IPS-18c (cell line): ENCODE measurements around the gene TANC1.
"Not testable (repeated sequence)": the region's sequence is repeated elsewhere in the genome, so short reads cannot be mapped to it uniquely, and the experiment has no call there.

ENCODE experiments used
- H3K4me3 ChIP-seq: 2 replicates; pipeline ENCODE4 v1.7.0; 2013; ENCODE audit warnings: low read depth, mild to moderate bottlenecking, low read length, moderate library complexity; ENCODE audit not compliant: insufficient read depth
- H3K9me3 ChIP-seq: one replicate; pipeline ENCODE4 v1.6.1; 2013; ENCODE audit warnings: mild to moderate bottlenecking, low read length, moderate library complexity; ENCODE audit not compliant: control insufficient read depth, insufficient read depth

The TANC1 gene

DNA sequence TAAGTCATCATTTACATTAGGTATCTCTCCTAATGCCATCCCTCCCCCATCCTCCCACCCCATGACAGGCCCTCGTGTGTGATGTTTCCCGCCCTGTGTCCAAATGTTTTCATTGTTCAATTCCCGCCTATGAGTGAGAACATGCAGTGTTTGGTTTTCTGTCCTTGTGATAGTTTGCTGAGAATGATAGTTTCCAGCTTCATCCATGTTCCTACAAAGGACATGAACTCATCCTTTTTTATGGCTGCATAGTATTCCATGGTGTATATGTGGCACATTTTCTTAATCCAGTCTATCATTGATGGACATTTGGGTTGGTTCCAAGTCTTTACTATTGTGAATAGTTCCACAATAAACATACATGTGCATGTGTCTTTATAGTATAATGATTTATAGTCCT lies 68.0 kb downstream of the TANC1 start:
- H3K4me3 ChIP-seq, H3K9me3 ChIP-seq: not testable (repeated sequence)

DNA sequence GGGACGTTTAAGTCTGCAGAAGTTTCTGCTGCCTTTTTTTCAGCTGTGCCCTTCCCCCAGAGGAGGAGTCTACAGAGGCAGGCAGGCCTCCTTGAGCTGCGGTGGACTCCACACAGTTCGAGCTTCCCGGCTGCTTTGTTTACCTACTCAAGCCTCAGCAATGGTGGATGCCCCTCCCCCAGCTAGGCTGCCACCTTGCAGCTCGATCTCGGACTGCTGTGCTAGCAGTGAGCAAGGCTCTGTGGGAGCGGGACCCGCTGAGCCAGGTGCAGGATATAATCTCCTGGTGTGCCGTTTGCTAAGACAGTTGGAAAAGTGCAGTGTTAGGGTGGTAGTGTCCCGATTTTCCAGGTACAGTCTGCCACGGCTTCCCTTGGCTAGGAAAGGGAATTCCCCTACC lies 72.9 kb downstream of the TANC1 start:
- not testable (repeated sequence) for H3K4me3 ChIP-seq
- H3K9me3 ChIP-seq = peaks cover 17% of the 10 kb centered on the region

DNA sequence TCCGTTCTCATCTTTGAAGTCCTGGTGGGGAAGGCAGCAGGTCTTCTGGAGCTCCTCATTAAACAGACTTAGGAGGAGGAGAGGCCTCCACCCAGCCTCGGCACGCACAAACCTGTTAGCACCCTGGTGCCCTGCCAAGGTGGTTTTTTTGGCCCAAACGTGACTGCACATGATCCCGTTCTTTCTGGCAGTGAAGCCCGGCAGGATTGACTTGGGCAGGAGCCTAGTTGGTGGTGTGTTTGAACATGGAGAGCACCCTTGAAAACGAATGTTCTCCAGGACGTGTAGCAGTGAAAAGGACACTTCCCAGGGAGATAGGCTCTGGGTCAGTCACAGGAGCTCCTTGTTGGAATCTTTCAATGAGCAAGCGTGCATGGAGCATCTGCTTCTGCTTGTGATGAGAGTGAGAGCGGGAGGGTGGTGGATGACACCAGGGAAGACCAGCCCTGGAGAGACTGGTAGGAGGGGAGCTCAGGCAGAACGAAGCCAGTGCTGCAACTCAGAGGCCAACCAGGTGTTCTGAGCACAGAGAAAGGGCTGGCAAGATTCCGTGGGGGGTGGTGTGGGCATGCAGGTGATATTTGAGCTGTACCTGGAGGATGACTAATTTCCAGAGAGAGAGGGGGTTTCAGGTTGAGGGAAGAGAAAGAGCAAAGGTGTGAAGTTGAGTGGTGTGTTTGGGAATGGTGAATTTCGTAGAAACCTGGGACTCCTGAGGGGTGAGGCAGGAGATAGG lies 73.8 kb downstream of the TANC1 start:
- Histone ChIP-seq H3K4me3 (no peak overlapping the region), H3K9me3 (peaks cover 17% of the 10 kb centered on the region)

DNA sequence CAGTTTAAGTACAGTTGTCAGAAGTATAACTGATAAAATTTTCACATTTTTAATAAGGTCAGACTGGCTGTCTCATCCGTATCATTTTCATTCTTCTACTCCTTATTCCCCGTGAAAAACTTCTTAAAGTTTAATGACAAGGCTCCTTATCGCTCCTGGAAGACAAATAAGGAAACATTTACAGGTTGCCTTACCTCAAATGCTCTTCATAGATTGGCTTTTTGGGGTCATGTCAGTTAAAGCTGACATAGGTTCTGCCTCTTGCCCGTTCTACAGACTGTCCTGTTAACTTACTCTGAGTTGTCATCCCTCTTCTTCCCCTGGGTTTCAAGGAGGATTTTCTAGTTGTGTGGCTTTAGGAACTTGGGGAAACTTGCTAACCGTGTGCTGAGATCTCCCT lies 75.3 kb downstream of the TANC1 start:
- Histone ChIP-seq H3K9me3 (peaks cover 15% of the 10 kb centered on the region), H3K4me3 (no peak overlapping the region)

DNA sequence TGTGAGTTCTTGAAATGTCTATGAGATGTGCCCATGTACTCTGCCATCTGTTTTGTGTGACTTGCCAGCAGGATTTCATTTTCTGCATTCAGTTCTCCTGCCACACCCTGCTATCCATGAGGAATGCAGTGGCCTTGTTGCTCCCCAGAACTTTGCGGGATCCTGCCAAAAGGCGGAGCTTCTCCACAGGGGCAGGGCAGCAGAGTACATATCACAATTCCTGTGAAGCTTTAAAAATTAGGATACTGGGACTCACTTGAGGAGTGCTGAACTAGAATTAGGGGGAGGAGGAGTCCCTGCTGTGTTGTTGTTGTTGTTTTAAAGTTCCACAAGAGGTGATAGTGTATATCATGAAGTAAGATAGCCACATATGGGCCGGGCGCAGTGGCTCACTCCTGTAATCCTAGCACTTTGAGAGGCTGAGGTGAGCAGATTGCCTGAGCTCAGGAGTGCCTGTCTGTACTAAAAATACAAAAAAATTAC lies 76.4 kb downstream of the TANC1 start:
- no peak overlapping the region for H3K4me3 ChIP-seq
- H3K9me3 ChIP-seq = peaks cover 15% of the 10 kb centered on the region

DNA sequence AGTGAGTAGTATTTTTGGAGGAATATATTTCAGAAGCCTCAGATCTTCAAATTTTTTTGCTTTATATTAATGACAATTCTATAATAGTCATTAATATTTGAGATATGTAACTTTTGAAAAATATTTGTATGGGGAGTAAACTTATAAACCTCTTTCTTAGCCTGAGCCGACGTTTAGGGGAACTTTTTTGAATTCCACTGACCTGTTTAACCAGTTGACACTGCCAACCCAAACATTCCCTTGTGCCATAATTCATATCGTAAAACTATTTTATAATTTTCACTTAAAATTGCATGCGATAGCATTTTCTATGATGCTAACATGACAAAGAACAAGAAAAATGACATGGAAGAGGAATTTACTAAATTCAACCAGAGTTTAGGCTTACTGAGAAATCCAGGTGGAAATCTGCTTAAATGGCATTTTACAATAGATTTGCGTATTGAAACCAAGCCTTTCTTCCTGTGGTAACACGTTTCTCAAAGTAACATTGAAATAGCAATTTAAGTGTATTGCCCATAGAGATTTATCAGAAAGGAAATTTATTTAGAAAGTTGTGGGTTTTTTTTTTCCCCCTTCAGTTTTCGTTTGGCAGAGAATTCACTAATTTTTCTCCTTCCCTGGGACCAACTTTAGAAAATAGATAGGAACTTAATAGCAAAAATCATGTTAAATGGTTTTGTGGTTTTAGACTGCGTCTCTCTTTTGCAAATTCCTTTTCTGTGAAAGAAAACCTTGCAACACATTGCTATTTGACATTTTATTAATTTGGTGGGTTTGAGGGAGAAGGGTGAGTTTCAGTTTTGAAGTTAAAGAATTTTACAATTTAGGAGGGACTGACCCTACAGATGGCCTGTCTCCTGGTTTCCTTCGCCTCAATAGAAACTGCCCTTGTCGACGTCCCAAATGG lies 77.4 kb downstream of the TANC1 start:
- no peak overlapping the region for H3K4me3 ChIP-seq
- H3K9me3 ChIP-seq = peaks cover 15% of the 10 kb centered on the region

DNA sequence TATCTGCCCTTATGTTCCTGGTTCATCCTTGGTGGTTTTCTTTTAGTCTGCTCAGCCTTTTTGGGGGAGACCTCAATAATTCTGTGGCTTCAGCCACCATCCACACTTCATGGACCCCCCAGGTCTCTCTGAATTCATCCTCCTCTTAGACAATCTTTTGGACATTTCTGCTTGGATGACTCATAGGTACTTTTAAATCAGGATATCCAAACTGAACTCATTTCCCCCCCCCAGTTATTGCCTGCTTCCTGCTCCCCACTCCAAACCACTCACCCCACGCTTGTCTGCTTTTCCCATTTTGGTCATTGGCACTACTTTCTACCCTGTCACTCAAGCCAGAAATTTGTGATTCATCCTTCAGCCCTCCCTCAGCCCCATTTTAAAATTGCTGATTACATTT lies 78.5 kb downstream of the TANC1 start:
- Histone ChIP-seq H3K4me3 (no peak overlapping the region), H3K9me3 (peaks cover 6% of the 10 kb centered on the region)

DNA sequence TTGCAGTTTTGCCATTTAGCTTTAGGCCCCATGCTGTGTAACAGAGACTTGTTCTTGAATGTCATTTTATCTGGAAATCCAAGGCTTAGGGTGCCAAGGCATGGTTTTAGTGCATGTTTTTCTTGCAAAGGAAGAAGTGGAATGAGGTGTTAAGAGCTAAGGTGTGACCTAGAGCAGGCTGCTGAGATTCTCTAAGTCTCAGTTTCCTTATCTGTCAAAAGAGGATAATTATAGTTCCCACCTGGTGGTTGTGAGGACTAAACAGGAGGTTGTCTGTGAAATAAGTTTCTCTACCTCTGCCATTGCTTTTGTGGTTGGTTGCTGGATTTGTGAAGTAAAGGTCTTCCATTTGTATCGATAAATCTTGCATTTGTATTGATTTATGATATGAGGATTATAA lies 82.0 kb downstream of the TANC1 start:
- H3K9me3 ChIP-seq = no peaks in the 10 kb centered on the region
- no peak overlapping the region for H3K4me3 ChIP-seq

DNA sequence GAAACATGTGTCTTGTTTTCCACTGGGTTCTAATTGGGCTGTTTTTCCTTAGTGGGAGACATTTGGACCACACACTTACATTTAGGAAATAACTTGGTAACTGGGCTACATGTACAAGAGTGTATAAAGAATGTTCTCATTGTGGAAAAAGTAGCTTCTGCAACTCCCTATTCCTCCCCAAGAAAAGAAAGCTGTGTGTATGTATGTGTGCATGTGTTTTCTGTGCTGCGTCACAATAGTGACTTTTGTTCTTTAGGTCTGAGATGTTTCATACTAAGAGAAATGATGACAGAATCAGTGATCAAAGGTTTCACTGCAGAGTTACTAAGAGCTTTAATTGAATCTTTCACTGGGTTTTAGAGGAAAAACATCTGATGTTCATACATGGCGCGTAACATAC lies 82.7 kb downstream of the TANC1 start:
- no peaks in the 10 kb centered on the region for H3K9me3 ChIP-seq
- H3K4me3 ChIP-seq = no peak overlapping the region

DNA sequence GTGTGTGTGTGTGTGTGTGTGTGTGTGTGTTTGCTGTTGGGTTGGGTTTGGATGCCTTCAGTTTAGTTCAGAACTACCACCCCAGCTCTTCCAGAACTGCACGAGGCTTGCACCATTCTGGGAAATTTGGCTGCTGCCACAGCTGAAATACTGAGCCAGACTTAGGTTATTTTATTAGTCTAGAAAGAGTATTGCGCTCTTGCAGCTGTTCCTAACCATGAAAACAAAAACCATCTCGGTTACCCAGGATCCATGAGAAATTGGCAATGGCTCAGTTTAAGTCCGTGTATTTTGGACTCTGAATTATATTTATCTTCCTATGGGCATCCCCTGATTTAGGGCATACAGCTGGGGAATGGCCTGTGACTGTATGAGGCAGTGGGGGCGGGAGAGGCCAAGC lies 83.2 kb downstream of the TANC1 start:
- H3K4me3 ChIP-seq = no peak overlapping the region
- no peaks in the 10 kb centered on the region for H3K9me3 ChIP-seq

DNA sequence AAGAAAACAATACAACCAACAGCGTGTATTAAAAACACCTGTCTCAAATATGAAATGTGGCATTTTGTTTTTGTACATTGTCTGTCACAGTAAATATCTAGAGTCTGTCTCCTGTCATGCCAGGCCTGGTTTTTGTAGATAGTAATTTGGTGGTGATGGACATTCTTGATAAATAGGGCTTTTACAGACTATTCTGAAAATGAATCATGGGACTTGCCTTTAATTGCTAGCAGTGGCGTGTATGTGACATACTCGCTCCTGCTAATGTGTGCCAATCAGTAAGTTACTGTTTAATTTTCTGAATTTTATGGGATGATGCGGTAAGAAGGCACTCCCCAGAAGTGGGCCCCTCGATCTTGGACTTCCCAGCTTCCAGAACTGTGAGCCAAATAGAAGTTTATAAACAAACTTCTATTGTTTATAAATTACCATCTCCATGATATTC lies 83.7 kb downstream of the TANC1 start:
- H3K9me3 ChIP-seq = no peaks in the 10 kb centered on the region
- H3K4me3 ChIP-seq = no peak overlapping the region

DNA sequence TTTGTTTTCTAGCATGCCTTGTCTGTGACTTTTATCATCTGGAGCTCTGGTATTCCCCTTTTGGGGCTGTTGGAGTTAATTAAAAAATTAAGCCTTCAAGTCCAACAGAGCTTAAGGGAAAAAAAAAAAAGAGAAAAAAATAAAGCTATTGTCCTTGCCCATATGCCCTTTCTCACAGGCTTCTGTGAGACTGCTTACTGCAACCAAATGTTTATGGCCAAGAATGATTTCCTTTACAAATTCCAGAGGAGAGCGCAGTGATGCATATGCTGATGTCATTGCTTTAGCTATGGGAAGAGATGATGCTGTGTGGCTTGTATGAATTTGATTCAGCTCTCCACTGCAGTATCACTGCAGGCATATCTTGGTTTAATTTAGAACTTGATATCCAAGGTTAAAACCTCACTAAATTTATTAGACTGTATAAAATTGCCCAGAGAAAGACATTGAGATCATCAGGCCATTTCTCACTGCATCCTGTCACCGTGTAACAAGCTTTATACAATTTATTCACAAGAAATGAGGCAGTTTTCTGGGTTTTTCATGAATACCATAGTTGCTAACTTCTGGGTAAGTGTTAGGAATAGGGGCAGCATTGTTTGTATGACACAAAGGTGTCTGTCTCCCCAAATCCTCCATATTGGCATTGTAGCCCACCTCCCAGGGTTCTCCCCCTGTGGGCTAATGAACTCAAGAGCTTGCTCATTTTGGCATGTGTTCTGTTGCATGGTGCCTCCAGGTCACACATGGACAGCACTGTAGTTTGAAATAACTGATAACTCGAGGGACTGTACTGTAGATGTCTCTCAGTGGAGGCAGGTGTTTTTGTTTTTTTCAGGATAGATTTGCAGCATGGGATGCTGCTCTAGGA lies 85.0 kb downstream of the TANC1 start:
- Histone ChIP-seq H3K4me3 (no peak overlapping the region), H3K9me3 (no peaks in the 10 kb centered on the region)

DNA sequence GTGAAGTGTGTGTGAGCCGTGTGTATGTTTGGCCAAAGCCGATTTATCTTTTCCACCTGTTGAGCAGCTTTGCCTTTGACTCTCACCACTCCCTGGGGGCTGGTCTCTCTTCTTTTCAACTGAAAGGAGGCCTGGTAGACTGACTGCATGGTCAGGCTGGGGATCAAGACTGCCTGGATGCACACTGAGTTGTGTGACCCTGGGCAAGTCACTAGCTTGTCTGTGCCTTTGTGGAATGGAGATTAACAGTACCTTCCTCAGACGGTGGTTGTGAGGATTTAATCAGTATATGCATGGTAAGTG lies 85.5 kb downstream of the TANC1 start:
- no peaks in the 10 kb centered on the region for H3K9me3 ChIP-seq
- H3K4me3 ChIP-seq = no peak overlapping the region

DNA sequence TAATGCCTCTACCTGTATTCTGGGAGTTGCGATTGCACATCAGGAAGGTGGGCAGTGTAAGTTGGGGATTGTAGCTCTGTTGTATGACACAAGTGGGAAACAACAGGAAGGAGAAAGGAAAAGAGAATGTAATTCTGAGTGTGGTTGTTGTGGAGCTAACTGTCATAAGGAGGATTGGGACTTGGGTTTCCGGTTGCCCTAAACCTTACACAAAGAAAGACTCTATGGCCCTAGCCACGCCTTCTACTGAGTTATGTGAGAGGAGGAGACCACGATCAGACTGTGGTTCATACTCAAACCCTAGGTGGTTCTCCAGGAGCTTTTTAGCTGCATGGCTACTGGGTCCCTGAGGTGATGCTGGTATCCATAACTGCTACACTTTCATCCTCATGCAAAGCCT lies 86.5 kb downstream of the TANC1 start:
- no peak overlapping the region for H3K4me3 ChIP-seq
- H3K9me3 ChIP-seq = no peaks in the 10 kb centered on the region

DNA sequence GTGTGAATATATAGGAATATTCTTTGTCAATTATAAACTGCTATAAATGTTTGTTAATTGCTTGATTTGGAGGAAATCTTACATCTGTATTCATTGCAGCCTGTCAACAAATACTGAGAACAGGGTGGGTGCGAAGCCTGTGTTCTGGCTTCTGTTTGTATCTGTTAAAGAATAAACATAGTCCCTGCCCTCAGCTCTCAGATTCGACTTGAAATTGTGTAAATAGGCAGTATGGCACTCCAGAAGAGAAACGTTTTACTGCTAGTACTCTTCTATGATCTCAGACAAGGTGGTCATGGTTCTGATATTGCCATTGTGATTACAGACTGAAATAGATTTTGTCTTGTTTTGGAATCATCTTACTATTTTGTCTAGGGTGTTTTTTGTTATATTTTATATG lies 92.1 kb downstream of the TANC1 start:
- no peak overlapping the region for H3K4me3 ChIP-seq
- H3K9me3 ChIP-seq = no peaks in the 10 kb centered on the region

DNA sequence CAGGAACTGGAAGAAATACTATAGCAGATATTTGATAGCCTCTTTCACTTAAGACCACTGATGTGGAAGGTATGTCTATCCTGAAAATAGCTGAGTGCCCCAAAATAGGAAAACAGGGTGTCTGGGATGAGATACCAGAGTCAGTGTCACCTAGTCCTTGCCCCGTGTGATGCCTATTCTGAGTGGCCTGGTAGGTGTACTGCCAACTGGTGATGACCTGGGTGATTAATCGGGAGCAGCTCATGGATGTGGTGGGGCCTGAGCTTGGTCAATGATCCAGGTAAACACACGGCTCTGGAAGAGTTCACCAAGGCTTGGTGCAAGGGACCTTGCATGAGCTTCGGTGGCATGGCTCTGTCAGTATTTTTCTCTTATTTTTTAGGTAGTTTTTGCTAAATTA lies 95.2 kb downstream of the TANC1 start:
- no peaks in the 10 kb centered on the region for H3K9me3 ChIP-seq
- no peak overlapping the region for H3K4me3 ChIP-seq

DNA sequence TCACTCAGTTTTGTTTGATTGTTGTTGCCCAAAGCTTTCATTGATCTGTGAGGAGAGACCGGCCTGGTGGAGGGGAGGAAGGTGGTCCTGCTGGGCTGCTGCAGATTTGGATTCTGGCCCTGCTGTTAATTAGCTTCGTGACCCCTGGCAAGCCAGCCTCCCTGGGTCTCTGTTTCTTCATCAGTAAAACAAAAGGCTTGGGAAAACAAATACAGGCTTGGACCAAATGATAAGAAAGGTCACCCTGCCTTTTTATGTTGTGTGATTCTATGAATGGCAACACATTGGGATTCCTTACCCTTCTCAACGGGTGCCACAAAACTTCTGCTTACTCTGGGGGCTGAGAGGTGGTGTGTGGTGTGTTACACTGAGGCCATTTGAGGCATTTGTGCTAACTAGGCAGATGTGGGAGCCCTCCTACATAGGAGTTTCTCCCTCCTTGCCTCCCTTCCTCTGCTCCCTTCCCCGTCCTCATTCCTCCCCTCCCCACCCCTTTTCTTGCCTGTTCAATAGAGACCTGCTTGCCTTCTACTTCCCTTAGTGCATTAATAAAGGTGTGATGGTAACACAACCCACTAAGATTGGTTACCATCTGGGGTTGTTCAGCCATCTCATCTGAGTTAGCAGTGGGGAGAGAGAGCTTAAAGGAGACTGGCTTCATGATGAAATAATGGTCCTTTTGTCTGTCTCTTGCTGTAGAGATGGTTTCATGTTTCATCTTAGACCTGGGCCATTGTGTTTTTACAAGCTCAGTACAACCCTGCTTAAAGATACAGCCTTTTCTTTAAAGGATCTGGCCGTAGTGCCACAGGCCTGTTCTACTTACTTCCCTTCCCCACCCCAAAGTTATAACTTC lies 96.2 kb downstream of the TANC1 start:
- Histone ChIP-seq H3K4me3 (no peak overlapping the region; the same call in 1 of the 2 replicates), H3K9me3 (no peaks in the 10 kb centered on the region)
